K562 (cell line): ENCODE results near the gene PYCR2. TPM values are rescaled to one million over a fixed set of nuclear protein-coding genes. Genes with fewer than 3 reads are reported as not detected.

Experiments used
- ATAC-seq: fragments of 200-7000 bp; cut with Tn5 transposase; 3 replicates; pipeline ENCODE4 v1.9.1; 2020; ENCODE audit warnings: moderate library complexity
- BruUV-seq: library from RNA; stranded (reverse); fragments of 400-500 nt; replicated peaks from 2 replicates; lab custom pipeline; 2021; lab: Mats Ljungman, UMichigan
- CTCF ChIA-PET: fragments of 300-600 bp; formaldehyde crosslinking; extraction: SDS; loops from one replicate; lab custom pipeline; 2021; ENCODE audit warnings: low intra/inter-chr PET ratio; lab: Yijun Ruan, JAX
- POLR2A ChIA-PET: fragments of 300-600, 350-650 bp; sonication (Branson Sonifier 250); formaldehyde crosslinking; extraction: SDS; loops from one replicate; lab custom pipeline; 2021; ENCODE audit warnings: antibody characterized with exemption, inconsistent platforms; lab: Yijun Ruan, JAX
- DNase-seq, 4 experiments: peaks; one replicate each; pipeline versions ENCODE4 v3.0.0 to v3.0.0-alpha.2; 2011 to 2018; ENCODE audit warnings: low spot score in 3 of 4, mixed read lengths in 3 of 4; ENCODE audit errors: extremely low read depth in 1 of 4
- FAIRE-seq: peaks from 2 replicates; lab custom pipeline; 2011; peaks lifted over from hg19 to GRCh38; lab: Jason Lieb, UNC
- H2AFZ ChIP-seq: 2 replicates; pipeline ENCODE4 v1.6.0; 2011; ENCODE audit warnings: low read depth, low read length, control low read depth, inconsistent platforms
- H3K27ac ChIP-seq: fragments of 200-600 bp; 3 replicates; pipeline ENCODE4 v1.8.0; 2011; ENCODE audit warnings: low read depth, mild to moderate bottlenecking, control low read depth, inconsistent platforms, low read length, moderate library complexity, mixed read lengths; ENCODE audit errors: extremely low read depth
- H3K27me3 ChIP-seq, 2 experiments: fragments of 300-600 bp in 1 of 2; 2 replicates in 1 of 2; 3 replicates in 1 of 2; pipeline versions ENCODE4 v1.6.0 to v1.8.0; 2011; ENCODE audit warnings: inconsistent platforms in 2 of 2, low read length in 2 of 2, mild to moderate bottlenecking in 1 of 2, mixed read lengths in 1 of 2, moderate library complexity in 1 of 2; ENCODE audit not compliant: control insufficient read depth in 2 of 2, insufficient read depth in 2 of 2
- H3K36me3 ChIP-seq: fragments of 300-600 bp; 3 replicates; pipeline ENCODE4 v1.8.0; 2011; ENCODE audit warnings: mild to moderate bottlenecking, low read length, inconsistent platforms; ENCODE audit not compliant: control insufficient read depth, insufficient read depth
- H3K4me1 ChIP-seq, 2 experiments: fragments of 200-600 bp in 1 of 2; replicated peaks in 1 of 2; 2 replicates in 1 of 2; 3 replicates in 1 of 2; pipeline versions ENCODE4 v1.5.1 to v1.8.0; 2011; ENCODE audit warnings: inconsistent platforms in 2 of 2, low read length in 2 of 2, mild to moderate bottlenecking in 1 of 2, mixed read lengths in 1 of 2, moderate library complexity in 1 of 2; ENCODE audit not compliant: control insufficient read depth in 2 of 2, insufficient read depth in 2 of 2
- H3K4me2 ChIP-seq: 2 replicates; pipeline ENCODE4 v1.6.1; 2011; ENCODE audit warnings: low read length, control low read depth, inconsistent platforms, mixed read lengths; ENCODE audit not compliant: insufficient read depth
- H3K4me3 ChIP-seq: fragments of 200-600 bp; sonication (generic), shearing (Covaris generic); 2 replicates; pipeline ENCODE4 v1.5.1; 2016; ENCODE audit warnings: control low read depth, inconsistent platforms
- H3K79me2 ChIP-seq: fragments of 200-600 bp; 3 replicates; pipeline ENCODE4 v1.8.0; 2011; ENCODE audit warnings: low read length, inconsistent platforms; ENCODE audit not compliant: control insufficient read depth, insufficient read depth
- H3K9ac ChIP-seq, 2 experiments: 2 replicates each; pipeline versions ENCODE4 v1.6.0 to v1.6.1; 2011; ENCODE audit warnings: low read depth in 2 of 2, low read length in 2 of 2, control low read depth in 1 of 2, inconsistent platforms in 1 of 2, mild to moderate bottlenecking in 1 of 2, mixed read lengths in 1 of 2; ENCODE audit not compliant: insufficient read depth in 1 of 2
- H3K9me1 ChIP-seq: one replicate; pipeline ENCODE4 v1.6.0; 2011; ENCODE audit warnings: inconsistent platforms, mild to moderate bottlenecking, low read length, moderate library complexity; ENCODE audit not compliant: control insufficient read depth, insufficient read depth
- H3K9me3 ChIP-seq: replicated peaks from 2 replicates; pipeline ENCODE4 v1.5.1; 2011; ENCODE audit warnings: low read depth, low read length, inconsistent platforms; ENCODE audit not compliant: control insufficient read depth, insufficient read depth
- H4K20me1 ChIP-seq: replicated peaks from 2 replicates; pipeline ENCODE4 v1.6.1; 2011; ENCODE audit warnings: low read length, inconsistent platforms, mixed read lengths; ENCODE audit not compliant: control insufficient read depth, insufficient read depth
- ATF1 ChIP-seq, 2 experiments: fragments of 450-650 bp in 1 of 2; IDR thresholded peaks; 2 replicates each; pipeline ENCODE4 v1.6.1; 2016; ENCODE audit warnings: missing compliant biosample characterization in 1 of 2, missing genetic modification characterization in 1 of 2
- ATF3 ChIP-seq, 2 experiments: fragments of 450-650 bp in 1 of 2; sonication (generic) in 1 of 2; formaldehyde crosslinking in 1 of 2; IDR thresholded peaks in 1 of 2; conservative IDR thresholded peaks in 1 of 2; 2 replicates each; pipeline versions ENCODE4 v1.6.1 to v1.8.1; 2016 to 2023; ENCODE audit warnings: mild to moderate bottlenecking in 2 of 2, moderate library complexity in 2 of 2, inconsistent platforms in 1 of 2, missing genetic modification reagents in 1 of 2
- CBFA2T3 ChIP-seq: fragments of 450-650 bp; IDR thresholded peaks from 2 replicates; pipeline ENCODE4 v1.6.1; 2017
- HDAC1 ChIP-seq, 2 experiments: fragments of 450-650 bp; IDR thresholded peaks; 2 replicates each; pipeline ENCODE4 v1.6.1; 2016 to 2017; ENCODE audit warnings: inconsistent platforms in 1 of 2, mild to moderate bottlenecking in 1 of 2, moderate library complexity in 1 of 2
- HEY1 ChIP-seq: fragments of 250-450 bp; sonication (Bioruptor Pico); IDR thresholded peaks from 2 replicates; pipeline ENCODE4 v1.5.0; 2020; ENCODE audit warnings: mild to moderate bottlenecking, moderate library complexity, borderline replicate concordance
- NCOA2 ChIP-seq, 2 experiments: fragments of 450-650 bp; IDR thresholded peaks; 2 replicates each; pipeline ENCODE4 v1.6.1; 2018; ENCODE audit warnings: mild to moderate bottlenecking in 2 of 2, moderate library complexity in 1 of 2; ENCODE audit not compliant: partially characterized antibody in 2 of 2
- NR2C1 ChIP-seq, 2 experiments: fragments of 450-650 bp; IDR thresholded peaks; 2 replicates each; pipeline ENCODE4 v1.6.1; 2017; ENCODE audit warnings: mild to moderate bottlenecking in 2 of 2, antibody characterized with exemption in 1 of 2, inconsistent platforms in 1 of 2, missing compliant biosample characterization in 1 of 2, missing genetic modification characterization in 1 of 2
- RCOR1 ChIP-seq, 2 experiments: IDR thresholded peaks; 2 replicates each; pipeline ENCODE4 v1.6.1; 2012; ENCODE audit warnings: low read depth in 2 of 2, low read length in 2 of 2, borderline replicate concordance in 1 of 2, improper control_type of control experiment in 1 of 2
- RREB1 ChIP-seq: fragments of 250-450 bp; sonication (Bioruptor Pico); IDR thresholded peaks from 2 replicates; pipeline ENCODE4 v1.4.0; 2020
- SMAD2 ChIP-seq: fragments of 150-350 bp; IDR thresholded peaks from 2 replicates; pipeline ENCODE4 v1.6.1; 2014; ENCODE audit warnings: low read depth, mild to moderate bottlenecking, low read length
- SMARCA5 ChIP-seq: fragments of 450-650 bp; IDR thresholded peaks from 2 replicates; pipeline ENCODE4 v1.6.1; 2016
- SP1 ChIP-seq: sonication (generic); formaldehyde crosslinking; IDR thresholded peaks from 2 replicates; pipeline ENCODE4 v1.8.1; 2022; ENCODE audit warnings: mild to moderate bottlenecking, missing genetic modification reagents
- TCF7 ChIP-seq: sonication (generic); IDR thresholded peaks from 2 replicates; pipeline ENCODE4 v1.6.1; 2016; ENCODE audit warnings: antibody characterized with exemption, borderline replicate concordance
- TEAD2 ChIP-seq: fragments of 450-650 bp; IDR thresholded peaks from 2 replicates; pipeline ENCODE4 v1.6.1; 2016; ENCODE audit warnings: missing genetic modification characterization, control low read depth, missing compliant biosample characterization
- whole genome bisulfite sequencing: fragments of 100-300 bp; shearing (Covaris generic); methylation state at CpG from one replicate; pipeline ENCODE4 v1.1.6; 2016; ENCODE audit warnings: low coverage, mixed read lengths; ENCODE audit not compliant: insufficient coverage; ENCODE audit errors: missing lambda C conversion rate; 5-methylcytosine and 5-hydroxymethylcytosine counted together
- in situ Hi-C: fragments of 300-500 bp; cut with MboI; formaldehyde crosslinking; loops from 4 replicates; pipeline ENCODE4 v1.15.0; 2018; ENCODE audit warnings: inconsistent platforms, mixed read lengths
- intact Hi-C: fragments of 100-400 bp; cut with micrococcal nuclease; formaldehyde crosslinking; loops from 2 replicates; pipeline ENCODE4 v1.14.2; 2022
- polyA plus RNA-seq, 8 experiments: library from polyadenylated mRNA; depleted of rRNA in 4 of 8; stranded (reverse) in 5 of 8; unstranded in 3 of 8; fragments of >200 nt; fragmentation: Nextera tagmentation in 2 of 8; fragmentation: Illumina TruSeq in 1 of 8; extraction: Ambion mirVana in 2 of 8; extraction: Trizol in 1 of 8; gene quantifications; 2 replicates each; pipeline versions ENCODE4 v1.2.1 to v1.2.3, GENCODE V29; 2011 to 2014; ENCODE audit warnings: inconsistent platforms in 1 of 8, missing spikeins in 1 of 8
- total RNA-seq, 7 experiments: library from RNA; depleted of rRNA in 6 of 7; stranded (reverse); fragments of >200 nt in 6 of 7; fragmentation: Illumina TruSeq in 2 of 7; extraction: Trizol in 2 of 7; gene quantifications; 2 replicates each; pipeline versions ENCODE4 v1.2.1 to v1.2.3, GENCODE V29; 2011 to 2021; ENCODE audit warnings: low replicate concordance in 1 of 7

PYCR2 gene
- total and polyA plus RNA-seq, 9 of the 15 experiments (the other 6 are each of a cell fraction or from before 2014, with no cell fraction given): 5.5 to 219 (median 127) TPM

DNA sequence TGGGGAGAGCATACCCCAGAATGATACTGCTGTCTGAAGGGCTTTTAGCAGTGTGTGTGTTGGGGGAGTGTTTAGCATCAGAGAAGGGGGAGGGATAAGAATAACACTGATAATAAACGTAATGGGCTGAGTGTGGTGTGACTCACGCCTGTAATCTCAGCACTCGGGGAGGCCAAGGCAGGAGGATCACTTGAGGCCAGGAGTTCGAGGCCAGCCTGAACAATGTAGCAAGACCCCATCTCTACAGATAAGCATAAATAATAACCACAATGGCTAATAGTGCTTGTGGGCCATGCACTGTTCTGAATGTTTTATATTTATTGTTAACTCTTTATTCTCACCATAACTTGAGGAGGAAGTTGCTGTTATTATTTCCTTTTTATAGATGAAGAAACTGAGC is 19.5 kb upstream of the PYCR2 start:
- Histone ChIP-seq H3K27me3 (no peaks in the 10 kb centered on the region), H3K4me2 (no peak overlapping the region), H3K4me1 (peaks cover 8 to 18% of the 10 kb centered on the region in 2 experiments; a peak in 4 of 5 replicates), H3K27ac (no peak overlapping the region), H3K9me1 (no peaks in the 10 kb centered on the region), H3K9ac (no peak overlapping the region), H3K9me3 (no peaks in the 10 kb centered on the region), H3K79me2 (no peaks in the 10 kb centered on the region), H3K4me3 (no peak overlapping the region), H4K20me1 (no peaks in the 10 kb centered on the region), H3K36me3 (no peaks in the 10 kb centered on the region), H2AFZ (no peak overlapping the region)
- WGBS: 0% methylated on average over 2 of the region's 4 CpGs
- intact Hi-C loops: no loop called here
- ATAC-seq: no peak
- POLR2A ChIA-PET: interaction anchor here (0.9 to 1.3 kb wide), 2 partner anchors 17 to 20 kb away, joined by 3 to 4 read pairs; no protein-coding TSS in a partner anchor
- FAIRE-seq: peak; percentile 42
- BruUV-seq: no TSS peak
- in situ Hi-C loops: no loop called here
- DNase-seq: peak in 2 of 4 experiments; percentile 17 to 37
- CTCF ChIA-PET: no interaction called here
- TF ChIP-seq TCF7 (no peak), ATF1 (CRISPR knock-in tag; IDR thresholded peaks at IDR 0.05) (no peak), ATF1 (tag; IDR thresholded peaks at IDR 0.05) (peak; percentile 14; the same call in 1 of the 2 replicates), NR2C1 (IDR thresholded peaks at IDR 0.05) (no peak), NR2C1 (tag; IDR thresholded peaks at IDR 0.05) (0 out of 2 replicates have a peak, but pooled peaks have one; percentile 13), HEY1 (no peak), CBFA2T3 (0 out of 2 replicates have a peak, but pooled peaks have one; percentile 26), SMAD2 (no peak), SP1 (CRISPR knock-in tag) (no peak), RREB1 (CRISPR knock-in tag) (no peak), SMARCA5 (peak; percentile 75), HDAC1 (IDR thresholded peaks at IDR 0.05) (peak in 1 of 2 experiments; percentile 56; a peak in 1 of 4 replicates), ATF3 (IDR thresholded peaks at IDR 0.05) (peak; percentile 56; the same call in 1 of the 2 replicates), ATF3 (CRISPR knock-in tag; conservative IDR thresholded peaks at IDR 0.05) (no peak), NCOA2 (IDR thresholded peaks at IDR 0.05; ENCODE audit: partially characterized antibody in 2 of 2) (no peak), RCOR1 (IDR thresholded peaks at IDR 0.05; ENCODE audit: borderline replicate concordance in 1 of 2, low read depth in 2 of 2, low read length in 2 of 2) (peak; percentile 32 to 85; a peak in 2 of 4 replicates), TEAD2 (tag) (no peak)
